GM23338 (cell line): ENCODE results near the gene IL11RA. TPM values are rescaled to one million over a fixed set of nuclear protein-coding genes. Genes with fewer than 3 reads are reported as not detected.

Source experiments
- ATAC-seq: fragments of 200-7000 bp; cut with Tn5 transposase; 3 replicates; pipeline ENCODE4 v1.9.1; 2020
- DNase-seq: peaks from one replicate; pipeline ENCODE4 v3.0.0-alpha.2; 2015; ENCODE audit warnings: low spot score
- H2AFZ ChIP-seq: fragments of 200-600 bp; sonication (generic); 2 replicates; pipeline ENCODE4 v1.8.0; 2016; ENCODE audit warnings: antibody characterized with exemption, mild to moderate bottlenecking, moderate library complexity
- H3F3A ChIP-seq: fragments of 200-600 bp; sonication (generic); replicated peaks from 2 replicates; pipeline ENCODE4 v1.8.0; 2017; ENCODE audit warnings: antibody characterized with exemption, mixed run types, low read depth
- H3K27ac ChIP-seq: fragments of 200-600 bp; sonication (generic); 2 replicates; pipeline ENCODE4 v1.6.1; 2016; ENCODE audit warnings: low read depth
- H3K27me3 ChIP-seq: fragments of 200-600 bp; sonication (generic); 2 replicates; pipeline ENCODE4 v1.8.0; 2016; ENCODE audit warnings: mild to moderate bottlenecking, mixed run types, moderate library complexity; ENCODE audit not compliant: insufficient read depth
- H3K36me3 ChIP-seq: fragments of 200-600 bp; sonication (generic); 2 replicates; pipeline ENCODE4 v1.8.0; 2016; ENCODE audit warnings: mild to moderate bottlenecking; ENCODE audit not compliant: insufficient read depth
- H3K4me1 ChIP-seq: fragments of 200-600 bp; sonication (generic); 2 replicates; pipeline ENCODE4 v1.8.0; 2016; ENCODE audit warnings: mild to moderate bottlenecking, moderate library complexity; ENCODE audit not compliant: insufficient read depth
- H3K4me2 ChIP-seq: fragments of 200-600 bp; sonication (generic); 2 replicates; pipeline ENCODE4 v1.7.1; 2017; ENCODE audit warnings: mixed run types
- H3K4me3 ChIP-seq: fragments of 200-600 bp; sonication (generic); 2 replicates; pipeline ENCODE4 v1.6.1; 2016; ENCODE audit warnings: mixed run types
- H3K79me2 ChIP-seq: fragments of 200-600 bp; sonication (generic); replicated peaks from 2 replicates; pipeline ENCODE4 v1.8.0; 2017; ENCODE audit warnings: mild to moderate bottlenecking; ENCODE audit not compliant: insufficient read depth
- H3K9me2 ChIP-seq: fragments of 200-600 bp; sonication (generic); 2 replicates; pipeline ENCODE4 v1.8.0; 2017; ENCODE audit not compliant: insufficient read depth
- H4K20me1 ChIP-seq: fragments of 200-600 bp; sonication (generic); replicated peaks from 2 replicates; pipeline ENCODE4 v1.8.0; 2017; ENCODE audit warnings: mild to moderate bottlenecking; ENCODE audit not compliant: insufficient read depth
- H3K27ac Mint-ChIP-seq: 2 replicates; pipeline ENCODE4 v1.8.0; 2020; ENCODE audit warnings: inconsistent platforms, mild to moderate bottlenecking, moderate library complexity, mixed read lengths
- H3K27me3 Mint-ChIP-seq: 3 replicates; pipeline ENCODE4 v1.8.0; 2022; ENCODE audit warnings: low read depth, mild to moderate bottlenecking, moderate library complexity, mixed read lengths, inconsistent platforms; ENCODE audit not compliant: insufficient read depth, poor library complexity
- H3K36me3 Mint-ChIP-seq: 3 replicates; pipeline ENCODE4 v1.8.0; 2021; ENCODE audit warnings: low read depth, mild to moderate bottlenecking, inconsistent platforms, moderate library complexity, mixed read lengths
- H3K4me1 Mint-ChIP-seq: 3 replicates; pipeline ENCODE4 v1.8.0; 2020; ENCODE audit warnings: mild to moderate bottlenecking, inconsistent platforms, mixed read lengths
- H3K4me3 Mint-ChIP-seq: 3 replicates; pipeline ENCODE4 v1.8.0; 2021; ENCODE audit warnings: moderate library complexity, mild to moderate bottlenecking, inconsistent platforms, mixed read lengths
- H3K9me3 Mint-ChIP-seq: 3 replicates; pipeline ENCODE4 v1.8.0; 2020; ENCODE audit warnings: moderate library complexity, mild to moderate bottlenecking, inconsistent platforms, mixed read lengths
- CREB1 ChIP-seq: fragments of 250-450 bp; sonication (Bioruptor Pico); IDR thresholded peaks from 2 replicates; pipeline ENCODE4 v1.5.0; 2020; ENCODE audit warnings: low read depth, mild to moderate bottlenecking, moderate library complexity
- CTCF ChIP-seq, 2 experiments: fragments of 200-600 bp in 1 of 2; sonication (generic) in 1 of 2; conservative IDR thresholded peaks; 2 replicates each; pipeline versions ENCODE4 v1.5.1 to v1.6.1; 2016 to 2017; ENCODE audit warnings: antibody characterized with exemption in 2 of 2, low read depth in 2 of 2, mild to moderate bottlenecking in 2 of 2, moderate library complexity in 1 of 2
- ETS1 ChIP-seq: IDR thresholded peaks from 2 replicates; pipeline ENCODE4 v1.6.1; 2016; ENCODE audit warnings: antibody characterized with exemption
- EZH2 ChIP-seq: fragments of 200-600 bp; sonication (generic); IDR thresholded peaks from one replicate; pipeline ENCODE4 v1.8.0; 2017; ENCODE audit warnings: antibody characterized with exemption, mild to moderate bottlenecking, low read depth; ENCODE audit not compliant: unreplicated experiment
- JUNB ChIP-seq: IDR thresholded peaks from one replicate; pipeline ENCODE4 v1.6.1; 2016; ENCODE audit warnings: antibody characterized with exemption; ENCODE audit not compliant: unreplicated experiment
- NANOG ChIP-seq: IDR thresholded peaks from 2 replicates; pipeline ENCODE4 v1.6.1; 2016; ENCODE audit warnings: antibody characterized with exemption, borderline replicate concordance
- POLR2AphosphoS5 ChIP-seq: IDR thresholded peaks from 2 replicates; pipeline ENCODE4 v1.6.1; 2016; ENCODE audit warnings: antibody characterized with exemption, low read depth
- STAT1 ChIP-seq: IDR thresholded peaks from one replicate; pipeline ENCODE4 v1.6.1; 2016; ENCODE audit warnings: antibody characterized with exemption; ENCODE audit not compliant: unreplicated experiment
- ZNF114 ChIP-seq: fragments of 250-450 bp; sonication (Bioruptor Pico); IDR thresholded peaks from 2 replicates; pipeline ENCODE4 v1.5.0; 2020; ENCODE audit warnings: mild to moderate bottlenecking, moderate library complexity
- ZNF331 ChIP-seq: fragments of 250-450 bp; sonication (Bioruptor Pico); IDR thresholded peaks from 2 replicates; pipeline ENCODE4 v1.5.0; 2020; ENCODE audit warnings: low read depth, mild to moderate bottlenecking, moderate library complexity
- ZNF462 ChIP-seq: fragments of 250-450 bp; sonication (Bioruptor Pico); IDR thresholded peaks from 2 replicates; pipeline ENCODE4 v1.5.0; 2020; ENCODE audit warnings: mild to moderate bottlenecking, moderate library complexity
- polyA plus RNA-seq: library from polyadenylated mRNA; unstranded; fragments of >200 nt; fragmentation: Nextera tagmentation; extraction: Ambion mirVana; gene quantifications from 2 replicates; pipeline ENCODE4 v1.2.1, GENCODE V29; 2016
- total RNA-seq: library from RNA; depleted of rRNA; stranded (reverse); fragments of >200 nt; shearing (Covaris generic); gene quantifications from 2 replicates; pipeline ENCODE4 v1.2.3, GENCODE V29; 2014

The IL11RA gene
- total and polyA plus RNA-seq, 2 experiments from 2014 or later: 3.1 to 5.8 TPM

GRCh38 chr9:34691936-34692315, 39.9 kb downstream of the IL11RA start:
- H3K36me3 ChIP-seq: no peaks in the 10 kb centered on the region
- H3K9me2 ChIP-seq: no peaks in the 10 kb centered on the region
- ATAC-seq: no peak
- H3K4me1 ChIP-seq: peaks cover 7% of the 10 kb centered on the region
- Mint-ChIP-seq H3K36me3 (no peaks in the 10 kb centered on the region), H3K4me3 (no peak overlapping the region), H3K4me1 (peaks cover 14% of the 10 kb centered on the region), H3K27ac (no peak overlapping the region), H3K27me3 (peaks cover 1% of the 10 kb centered on the region), H3K9me3 (no peaks in the 10 kb centered on the region)
- H3K4me2 ChIP-seq: no peak overlapping the region
- H3K79me2 ChIP-seq: no peaks in the 10 kb centered on the region
- no peak overlapping the region for H2AFZ ChIP-seq
- no peaks in the 10 kb centered on the region for H4K20me1 ChIP-seq
- no peak for DNase-seq
- no peaks in the 10 kb centered on the region for H3F3A ChIP-seq
- H3K4me3 ChIP-seq: no peak overlapping the region
- no peak overlapping the region for H3K27ac ChIP-seq
- no peaks in the 10 kb centered on the region for H3K27me3 ChIP-seq
- no peak for TF ChIP-seq CREB1
- TF ChIP-seq ZNF331: no peak
- TF ChIP-seq NANOG: no peak
- TF ChIP-seq CTCF (conservative IDR thresholded peaks at IDR 0.05; ENCODE audit: low read depth in 2 of 2): no peak
- no peak for TF ChIP-seq ZNF114 (CRISPR knock-in tag)
- no peak for TF ChIP-seq JUNB

GRCh38 chr9:34693560-34693959, 41.6 kb downstream of the IL11RA start:
- H3K9me2 ChIP-seq: no peaks in the 10 kb centered on the region
- Mint-ChIP-seq H3K9me3 (no peaks in the 10 kb centered on the region), H3K4me3 (no peak overlapping the region), H3K4me1 (peaks cover 4% of the 10 kb centered on the region; the same call in 2 of the 3 replicates), H3K36me3 (no peaks in the 10 kb centered on the region), H3K27ac (no peak overlapping the region), H3K27me3 (peaks cover 2% of the 10 kb centered on the region)
- no peaks in the 10 kb centered on the region for H3K79me2 ChIP-seq
- DNase-seq (no peak), ATAC-seq (no peak)
- H3K4me3 ChIP-seq: no peak overlapping the region
- H3K4me2 ChIP-seq: no peak overlapping the region
- no peak overlapping the region for H2AFZ ChIP-seq
- 0 out of 2 replicates have a peak, but pooled peaks cover 3% of the 10 kb centered on the region for H3K27me3 ChIP-seq
- no peaks in the 10 kb centered on the region for H3K4me1 ChIP-seq
- no peak overlapping the region for H3K27ac ChIP-seq
- H3F3A ChIP-seq: no peaks in the 10 kb centered on the region
- no peaks in the 10 kb centered on the region for H3K36me3 ChIP-seq
- H4K20me1 ChIP-seq: no peaks in the 10 kb centered on the region
- TF ChIP-seq POLR2AphosphoS5: no peak
- TF ChIP-seq ETS1: no peak
- no peak for TF ChIP-seq ZNF462 (CRISPR knock-in tag)
- TF ChIP-seq ZNF331: no peak
- TF ChIP-seq CTCF (conservative IDR thresholded peaks at IDR 0.05; ENCODE audit: low read depth in 2 of 2): no peak
- no peak for TF ChIP-seq EZH2
- no peak for TF ChIP-seq ZNF114 (CRISPR knock-in tag)
- no peak for TF ChIP-seq JUNB
- no peak for TF ChIP-seq STAT1
- TF ChIP-seq CREB1: no peak
